A673 (cell line): ENCODE measurements around the gene RPL38. TPM values are rescaled to one million over a fixed set of nuclear protein-coding genes. Genes with fewer than 3 reads are reported as not detected.

Source experiments
- BruUV-seq: library from RNA; stranded (reverse); fragments of 400-500 nt; replicated peaks from 2 replicates; lab custom pipeline; 2021; lab: Mats Ljungman, UMichigan
- CTCF ChIA-PET: fragments of 300-600 bp; sonication (Branson Sonifier 250); formaldehyde crosslinking; loops from one replicate; lab custom pipeline; 2022; ENCODE audit warnings: antibody characterized with exemption; lab: Charles Lee
- POLR2A ChIA-PET: fragments of 300-600 bp; sonication (Branson Sonifier 250); formaldehyde crosslinking; loops from one replicate; lab custom pipeline; 2022; ENCODE audit warnings: antibody characterized with exemption; ENCODE audit not compliant: low non-redundant PET; lab: Charles Lee
- DNase-seq: peaks from one replicate; pipeline ENCODE4 v3.0.0-alpha.2; 2015; ENCODE audit warnings: low spot score
- H3K27ac ChIP-seq: fragments of 200-600 bp; sonication (generic); 2 replicates; pipeline ENCODE4 v1.5.1; 2016; ENCODE audit warnings: mixed run types, low read depth, mild to moderate bottlenecking, mixed read lengths, antibody characterized with exemption, low read length; ENCODE audit not compliant: poor library complexity, severe bottlenecking
- H3K27me3 ChIP-seq: fragments of 200-600 bp; sonication (generic); replicated peaks from 2 replicates; pipeline ENCODE4 v1.6.1; 2017; ENCODE audit warnings: mixed run types, low read depth, mild to moderate bottlenecking, mixed read lengths, antibody characterized with exemption, low read length; ENCODE audit not compliant: insufficient read depth, poor library complexity
- H3K36me3 ChIP-seq: fragments of 200-600 bp; sonication (generic); 2 replicates; pipeline ENCODE4 v1.6.1; 2016; ENCODE audit warnings: mixed run types, mild to moderate bottlenecking, mixed read lengths, antibody characterized with exemption, low read length; ENCODE audit not compliant: insufficient read depth, poor library complexity, severe bottlenecking
- H3K4me1 ChIP-seq: fragments of 200-600 bp; sonication (generic); 2 replicates; pipeline ENCODE4 v1.6.1; 2017; ENCODE audit warnings: mixed run types, mild to moderate bottlenecking, mixed read lengths, antibody characterized with exemption, low read length; ENCODE audit not compliant: insufficient read depth, poor library complexity, severe bottlenecking
- H3K4me3 ChIP-seq: fragments of 200-600 bp; sonication (generic); 2 replicates; pipeline ENCODE4 v1.5.1; 2016; ENCODE audit warnings: low read depth, mixed run types, mild to moderate bottlenecking, mixed read lengths, low read length; ENCODE audit not compliant: poor library complexity, severe bottlenecking
- H3K9me3 ChIP-seq: fragments of 200-600 bp; sonication (generic); 2 replicates; pipeline ENCODE4 v1.6.1; 2016; ENCODE audit warnings: mixed run types, low read depth, mild to moderate bottlenecking, mixed read lengths, antibody characterized with exemption, low read length; ENCODE audit not compliant: poor library complexity, severe bottlenecking
- EZH2 ChIP-seq: fragments of 200-600 bp; sonication (generic); IDR thresholded peaks from 2 replicates; pipeline ENCODE4 v1.6.1; 2017; ENCODE audit warnings: borderline replicate concordance, low read depth, mild to moderate bottlenecking, mixed read lengths, antibody characterized with exemption, low read length; ENCODE audit not compliant: poor library complexity, severe bottlenecking
- intact Hi-C: fragments of 100-400 bp; cut with micrococcal nuclease; formaldehyde crosslinking; loops from one replicate; pipeline ENCODE4 v1.10.0; 2022; ENCODE audit not compliant: unreplicated experiment
- total RNA-seq: library from RNA; stranded (reverse); gene quantifications from 2 replicates; pipeline ENCODE4 v1.2.3, GENCODE V29; 2021
- TF ChIP-seq, protein P1 (sequence below): fragments of 300-800, 200-600 bp; sonication (generic); conservative IDR thresholded peaks from 2 replicates; pipeline ENCODE4 v1.5.1; 2017; ENCODE audit warnings: low read depth, mild to moderate bottlenecking, antibody characterized with exemption, low read length, moderate library complexity, mixed read lengths

Gene RPL38
- total RNA-seq, 1 experiment from 2014 or later: 996 TPM

DNA sequence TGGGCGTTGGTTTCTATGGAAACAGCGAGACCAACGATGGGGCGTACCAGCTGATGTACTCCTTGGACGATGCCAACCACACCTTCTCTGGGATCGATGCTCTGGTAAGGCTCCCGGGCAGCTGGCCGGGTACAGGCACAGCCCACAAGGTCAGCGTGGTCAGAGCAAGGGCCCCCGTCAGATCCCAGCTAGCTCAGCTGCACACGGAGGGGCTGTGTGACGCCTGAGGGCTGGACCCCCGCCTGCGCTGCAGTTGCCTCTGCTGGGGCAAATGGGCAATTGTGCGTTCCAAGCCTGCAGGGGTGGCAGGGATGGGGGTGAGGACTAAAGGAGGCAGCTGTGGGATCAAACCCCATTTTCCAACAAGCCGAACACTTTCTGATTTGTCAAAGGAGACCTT is 27.4 kb downstream of the RPL38 start:
- Histone ChIP-seq H3K36me3 (no peaks in the 10 kb centered on the region), H3K4me3 (no peak overlapping the region), H3K27me3 (no peaks in the 10 kb centered on the region), H3K27ac (no peak overlapping the region), H3K9me3 (no peaks in the 10 kb centered on the region), H3K4me1 (no peaks in the 10 kb centered on the region)
- POLR2A ChIA-PET: interaction anchor here (0.7 kb wide), 1 partner anchor 139 kb away, joined by 6 read pairs; no protein-coding TSS in a partner anchor
- BruUV-seq: no TSS peak
- no peak for DNase-seq
- TF ChIP-seq, protein P1, sequence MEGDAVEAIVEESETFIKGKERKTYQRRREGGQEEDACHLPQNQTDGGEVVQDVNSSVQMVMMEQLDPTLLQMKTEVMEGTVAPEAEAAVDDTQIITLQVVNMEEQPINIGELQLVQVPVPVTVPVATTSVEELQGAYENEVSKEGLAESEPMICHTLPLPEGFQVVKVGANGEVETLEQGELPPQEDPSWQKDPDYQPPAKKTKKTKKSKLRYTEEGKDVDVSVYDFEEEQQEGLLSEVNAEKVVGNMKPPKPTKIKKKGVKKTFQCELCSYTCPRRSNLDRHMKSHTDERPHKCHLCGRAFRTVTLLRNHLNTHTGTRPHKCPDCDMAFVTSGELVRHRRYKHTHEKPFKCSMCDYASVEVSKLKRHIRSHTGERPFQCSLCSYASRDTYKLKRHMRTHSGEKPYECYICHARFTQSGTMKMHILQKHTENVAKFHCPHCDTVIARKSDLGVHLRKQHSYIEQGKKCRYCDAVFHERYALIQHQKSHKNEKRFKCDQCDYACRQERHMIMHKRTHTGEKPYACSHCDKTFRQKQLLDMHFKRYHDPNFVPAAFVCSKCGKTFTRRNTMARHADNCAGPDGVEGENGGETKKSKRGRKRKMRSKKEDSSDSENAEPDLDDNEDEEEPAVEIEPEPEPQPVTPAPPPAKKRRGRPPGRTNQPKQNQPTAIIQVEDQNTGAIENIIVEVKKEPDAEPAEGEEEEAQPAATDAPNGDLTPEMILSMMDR: no peak
- no peak for TF ChIP-seq EZH2
- CTCF ChIA-PET: interaction anchor here (0.7 kb wide), 1 partner anchor 35 kb away, joined by 3 read pairs; no protein-coding TSS in a partner anchor
- intact Hi-C loops: no loop called here

DNA sequence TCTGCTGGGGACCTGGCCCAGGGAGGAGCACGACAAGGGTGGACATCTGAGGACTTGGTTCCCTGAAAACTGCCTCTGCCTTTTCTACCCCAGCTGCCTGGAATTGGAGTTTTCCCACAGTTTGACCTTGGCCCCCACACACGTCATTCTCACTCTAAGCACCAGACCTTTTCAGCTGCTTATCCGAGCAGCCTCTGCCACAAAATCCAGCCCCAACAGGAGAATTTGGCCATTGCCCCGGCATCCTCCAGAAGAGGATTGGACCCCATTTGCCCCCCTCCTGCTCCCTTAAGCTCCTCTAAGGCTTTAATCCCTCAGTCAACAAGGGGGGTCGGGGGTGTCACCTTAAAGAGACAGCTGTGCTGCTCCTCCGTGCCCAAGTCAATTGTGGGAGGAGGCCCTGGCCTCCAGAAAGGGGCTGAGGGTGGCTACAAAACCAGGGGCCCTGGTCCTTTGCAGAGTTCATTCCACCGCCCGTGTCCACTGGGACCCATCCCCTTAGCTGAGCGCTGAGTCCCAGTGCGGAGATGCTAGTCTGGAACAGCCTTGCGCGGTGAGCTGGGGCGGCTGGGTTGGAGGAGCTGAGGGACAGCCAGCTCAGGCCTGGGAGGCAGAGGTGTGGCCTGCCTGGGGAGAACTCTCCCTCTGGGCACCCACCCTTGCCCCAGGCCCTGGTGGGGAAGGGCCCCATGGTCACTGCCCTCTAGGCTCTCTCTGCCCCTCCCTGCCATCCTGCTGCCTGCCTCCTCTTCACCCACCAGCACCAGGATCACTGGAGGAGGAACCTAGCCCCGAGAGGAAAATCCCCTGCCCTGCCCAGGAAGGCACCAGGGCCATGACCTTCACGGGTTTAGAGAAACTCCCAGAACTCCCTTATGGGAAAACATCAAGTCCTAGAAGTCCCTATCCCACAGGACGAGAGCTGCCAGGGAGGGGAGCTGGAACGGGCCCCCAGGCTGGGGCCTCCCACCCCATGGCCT is 28.7 kb downstream of the RPL38 start:
- BruUV-seq: no TSS peak
- POLR2A ChIA-PET: no interaction called here

DNA sequence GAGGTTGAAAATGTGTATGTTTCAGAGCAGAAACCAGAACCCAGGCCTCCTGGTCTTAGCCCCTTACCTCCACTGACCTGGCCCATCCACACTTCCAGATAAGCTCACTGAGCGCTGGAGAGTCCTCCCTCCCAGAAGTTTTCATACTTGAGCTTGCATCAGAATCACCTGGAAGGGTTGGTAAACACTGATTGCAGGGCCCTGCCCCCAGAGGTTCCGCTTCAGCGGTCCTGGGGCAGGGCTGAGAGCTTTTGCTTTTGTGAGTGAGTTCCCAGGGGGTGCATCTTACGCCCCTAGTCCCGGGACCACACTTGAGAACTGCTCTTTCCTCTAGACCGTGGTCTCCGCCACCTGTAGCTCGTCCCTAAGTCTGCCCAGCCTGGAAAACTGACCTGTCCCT is 30.5 kb downstream of the RPL38 start:
- ChIA-PET POLR2A (no interaction called here), CTCF (no interaction called here)
- Histone ChIP-seq H3K4me1 (no peaks in the 10 kb centered on the region), H3K27me3 (no peaks in the 10 kb centered on the region), H3K36me3 (no peaks in the 10 kb centered on the region), H3K9me3 (no peaks in the 10 kb centered on the region), H3K27ac (no peak overlapping the region), H3K4me3 (no peak overlapping the region)
- BruUV-seq: no TSS peak
- no peak for DNase-seq
- TF ChIP-seq, protein P1: no peak
- TF ChIP-seq EZH2: no peak
- intact Hi-C loops: no loop called here

More for the DNA sequence above, 28.7 kb downstream of the RPL38 start:
- no peaks in the 10 kb centered on the region for H3K27me3 ChIP-seq
- DNase-seq: no peak
- CTCF ChIA-PET: no interaction called here
- no peaks in the 10 kb centered on the region for H3K4me1 ChIP-seq
- H3K4me3 ChIP-seq: no peak overlapping the region
- no peaks in the 10 kb centered on the region for H3K9me3 ChIP-seq
- no peaks in the 10 kb centered on the region for H3K36me3 ChIP-seq
- intact Hi-C loops: no loop called here
- TF ChIP-seq EZH2: no peak
- TF ChIP-seq, protein P1: no peak
- H3K27ac ChIP-seq: no peak overlapping the region
